ENCODE data around the gene GGCT.

DNA sequence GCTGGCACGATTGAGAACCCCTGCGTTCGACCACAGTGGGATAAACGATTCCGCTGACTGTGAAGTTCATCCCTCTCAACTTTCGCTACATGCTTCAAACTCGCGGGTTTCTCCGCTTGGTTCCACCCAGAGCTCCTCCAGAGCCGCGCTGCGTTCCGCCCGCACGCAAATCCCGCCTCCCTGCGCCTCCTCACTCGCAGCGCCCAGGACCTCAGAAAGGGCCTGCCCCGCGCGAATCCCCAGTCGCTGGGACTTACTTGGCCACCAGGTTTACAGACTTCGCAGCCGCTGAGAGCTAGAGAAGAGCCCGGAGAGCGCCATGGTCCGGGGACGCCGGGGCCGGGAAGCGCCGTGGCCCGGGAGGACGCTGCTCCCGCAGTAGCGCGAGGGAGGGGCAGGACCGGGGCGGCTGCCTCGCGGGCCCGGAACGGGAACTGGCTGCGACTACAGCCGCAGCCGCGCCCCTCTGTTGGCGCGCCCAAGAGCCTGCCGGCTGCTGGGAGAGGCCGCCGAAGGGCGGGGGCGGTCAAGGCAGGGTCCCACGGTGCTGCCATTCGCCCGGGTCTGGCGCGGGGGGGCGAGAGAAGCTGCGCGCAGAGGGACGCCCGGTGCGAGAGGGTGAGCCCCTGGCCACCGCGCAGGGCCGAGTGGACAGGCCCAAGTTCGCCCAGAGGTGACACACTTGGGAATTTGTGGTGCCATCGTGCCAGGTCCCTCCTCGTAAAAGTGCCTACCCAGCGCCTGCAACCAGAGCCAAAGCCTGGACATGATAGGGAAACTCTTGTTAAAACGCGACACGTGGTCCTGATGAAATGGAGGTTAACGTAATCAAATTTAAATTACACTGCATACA, 26.1 kb downstream of the GGCT start, which contains the start of gene NOD1:
- TF ChIP-seq ZNF211 (tag by site-specific recombination; IDR thresholded peaks at IDR 0.05; ENCODE audit: low read depth), result no peak
- no peak for TF ChIP-seq ZNF121 (tag by site-specific recombination; IDR thresholded peaks at IDR 0.05)
- TF ChIP-seq, protein P1, sequence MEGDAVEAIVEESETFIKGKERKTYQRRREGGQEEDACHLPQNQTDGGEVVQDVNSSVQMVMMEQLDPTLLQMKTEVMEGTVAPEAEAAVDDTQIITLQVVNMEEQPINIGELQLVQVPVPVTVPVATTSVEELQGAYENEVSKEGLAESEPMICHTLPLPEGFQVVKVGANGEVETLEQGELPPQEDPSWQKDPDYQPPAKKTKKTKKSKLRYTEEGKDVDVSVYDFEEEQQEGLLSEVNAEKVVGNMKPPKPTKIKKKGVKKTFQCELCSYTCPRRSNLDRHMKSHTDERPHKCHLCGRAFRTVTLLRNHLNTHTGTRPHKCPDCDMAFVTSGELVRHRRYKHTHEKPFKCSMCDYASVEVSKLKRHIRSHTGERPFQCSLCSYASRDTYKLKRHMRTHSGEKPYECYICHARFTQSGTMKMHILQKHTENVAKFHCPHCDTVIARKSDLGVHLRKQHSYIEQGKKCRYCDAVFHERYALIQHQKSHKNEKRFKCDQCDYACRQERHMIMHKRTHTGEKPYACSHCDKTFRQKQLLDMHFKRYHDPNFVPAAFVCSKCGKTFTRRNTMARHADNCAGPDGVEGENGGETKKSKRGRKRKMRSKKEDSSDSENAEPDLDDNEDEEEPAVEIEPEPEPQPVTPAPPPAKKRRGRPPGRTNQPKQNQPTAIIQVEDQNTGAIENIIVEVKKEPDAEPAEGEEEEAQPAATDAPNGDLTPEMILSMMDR (tag by site-specific recombination; IDR thresholded peaks at IDR 0.05), result peak; percentile 25; the same call in 1 of the 2 replicates
- no peak for TF ChIP-seq ZFP37 (tag by site-specific recombination; IDR thresholded peaks at IDR 0.05)
- TF ChIP-seq, protein P2, sequence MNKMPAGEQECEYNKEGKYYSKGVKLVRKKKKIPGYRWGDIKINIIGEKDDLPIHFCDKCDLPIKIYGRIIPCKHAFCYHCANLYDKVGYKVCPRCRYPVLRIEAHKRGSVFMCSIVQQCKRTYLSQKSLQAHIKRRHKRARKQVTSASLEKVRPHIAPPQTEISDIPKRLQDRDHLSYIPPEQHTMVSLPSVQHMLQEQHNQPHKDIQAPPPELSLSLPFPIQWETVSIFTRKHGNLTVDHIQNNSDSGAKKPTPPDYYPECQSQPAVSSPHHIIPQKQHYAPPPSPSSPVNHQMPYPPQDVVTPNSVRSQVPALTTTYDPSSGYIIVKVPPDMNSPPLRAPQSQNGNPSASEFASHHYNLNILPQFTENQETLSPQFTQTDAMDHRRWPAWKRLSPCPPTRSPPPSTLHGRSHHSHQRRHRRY (tag by site-specific recombination; IDR thresholded peaks at IDR 0.05), result no peak
- no peak for TF ChIP-seq TCF7L2 (IDR thresholded peaks at IDR 0.05; ENCODE audit: borderline replicate concordance, low read depth, low read length)
- TF ChIP-seq GLI4 (tag by site-specific recombination; IDR thresholded peaks at IDR 0.05), result no peak
- TF ChIP-seq ZNF2 (tag by site-specific recombination; IDR thresholded peaks at IDR 0.05), result no peak
- TF ChIP-seq, protein P3, sequence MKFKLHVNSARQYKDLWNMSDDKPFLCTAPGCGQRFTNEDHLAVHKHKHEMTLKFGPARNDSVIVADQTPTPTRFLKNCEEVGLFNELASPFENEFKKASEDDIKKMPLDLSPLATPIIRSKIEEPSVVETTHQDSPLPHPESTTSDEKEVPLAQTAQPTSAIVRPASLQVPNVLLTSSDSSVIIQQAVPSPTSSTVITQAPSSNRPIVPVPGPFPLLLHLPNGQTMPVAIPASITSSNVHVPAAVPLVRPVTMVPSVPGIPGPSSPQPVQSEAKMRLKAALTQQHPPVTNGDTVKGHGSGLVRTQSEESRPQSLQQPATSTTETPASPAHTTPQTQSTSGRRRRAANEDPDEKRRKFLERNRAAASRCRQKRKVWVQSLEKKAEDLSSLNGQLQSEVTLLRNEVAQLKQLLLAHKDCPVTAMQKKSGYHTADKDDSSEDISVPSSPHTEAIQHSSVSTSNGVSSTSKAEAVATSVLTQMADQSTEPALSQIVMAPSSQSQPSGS (tag by site-specific recombination; IDR thresholded peaks at IDR 0.05; ENCODE audit: low read depth), result no peak
- TF ChIP-seq ZNF423 (tag by site-specific recombination; IDR thresholded peaks at IDR 0.05), result peak; percentile 77
- TF ChIP-seq ZBTB21 (tag by site-specific recombination; IDR thresholded peaks at IDR 0.05), result no peak
- no peak for TF ChIP-seq GLI2 (tag by site-specific recombination; IDR thresholded peaks at IDR 0.05; ENCODE audit: borderline replicate concordance, low read depth)
- no peak for TF ChIP-seq ZNF24 (tag by site-specific recombination; IDR thresholded peaks at IDR 0.05)
- no peak for TF ChIP-seq ZNF302 (tag by site-specific recombination; IDR thresholded peaks at IDR 0.05; ENCODE audit: low read depth)
